Stimulated activated CD4-positive, alpha-beta T cell treated with anti-CD3 and anti-CD28 coated beads, Interleukin-12 subunit alpha, Interleukin-12 subunit beta, amount 100 ng/mL, for 4 hours (primary cell): Measurements from ENCODE around the gene SORCS2.
"Not testable (repeated sequence)": the region's sequence is repeated elsewhere in the genome, so short reads cannot be mapped to it uniquely, and the experiment has no call there.

Experiments used
- DNase-seq: peaks from one replicate; pipeline ENCODE4 v3.0.0-alpha.2; 2020

The SORCS2 gene

DNA sequence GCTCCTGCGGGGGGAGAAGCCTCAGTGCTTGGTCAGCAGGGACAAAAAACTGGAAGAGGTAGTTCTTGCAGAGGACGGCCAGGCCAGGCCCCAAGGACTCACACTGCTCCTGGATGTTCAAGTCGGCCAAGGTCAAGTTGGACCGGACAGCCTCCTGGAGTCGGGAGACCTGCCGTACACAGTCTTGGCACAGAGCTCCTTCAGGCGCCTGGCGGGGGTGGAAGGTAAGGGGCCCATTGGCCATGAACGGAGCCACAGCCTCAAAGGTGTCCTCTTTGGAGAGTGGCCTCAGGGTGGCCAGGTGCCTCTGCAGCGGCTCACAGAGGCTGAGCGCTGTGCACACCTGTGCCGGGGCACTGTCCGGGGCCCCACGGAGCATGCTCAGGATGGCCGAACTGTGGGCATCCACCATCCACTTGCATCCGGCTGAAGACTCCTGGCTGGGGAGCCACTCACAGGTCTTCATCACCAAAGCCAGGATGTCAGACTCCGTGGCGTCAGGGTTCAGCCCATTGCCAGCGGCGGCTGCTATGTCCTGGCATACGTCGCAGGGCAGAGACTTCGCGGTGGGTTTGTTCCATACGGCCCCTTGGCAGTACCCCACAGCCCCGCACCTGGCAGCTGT lies 241.9 kb downstream of the SORCS2 start:
- DNase-seq, result no peak

DNA sequence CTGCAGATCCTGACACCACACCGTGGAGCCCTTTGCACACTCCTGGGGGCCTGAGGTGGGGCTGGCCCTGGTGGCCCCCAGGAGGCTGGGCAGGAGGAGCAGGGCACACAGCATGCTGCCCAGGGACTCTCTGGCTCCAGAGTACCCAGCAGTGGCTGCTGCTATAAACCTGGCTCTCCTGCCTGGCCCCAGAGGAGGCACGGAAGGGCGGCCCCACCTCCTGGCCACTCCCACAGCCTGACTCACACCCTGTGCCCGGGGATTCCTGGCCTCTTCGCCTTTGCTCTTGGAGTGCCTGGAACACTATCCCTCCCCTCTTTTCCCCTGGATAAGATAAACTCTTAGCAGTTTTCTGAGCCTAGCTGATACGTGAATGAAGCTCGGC lies 242.4 kb downstream of the SORCS2 start, which contains the start of gene PSAPL1:
Gene PSAPL1 (minus strand): TSS at position 165 of the 385 bp plus-strand sequence. CDS start 51 bp downstream, at position 114.
- DNase-seq, result no peak

DNA sequence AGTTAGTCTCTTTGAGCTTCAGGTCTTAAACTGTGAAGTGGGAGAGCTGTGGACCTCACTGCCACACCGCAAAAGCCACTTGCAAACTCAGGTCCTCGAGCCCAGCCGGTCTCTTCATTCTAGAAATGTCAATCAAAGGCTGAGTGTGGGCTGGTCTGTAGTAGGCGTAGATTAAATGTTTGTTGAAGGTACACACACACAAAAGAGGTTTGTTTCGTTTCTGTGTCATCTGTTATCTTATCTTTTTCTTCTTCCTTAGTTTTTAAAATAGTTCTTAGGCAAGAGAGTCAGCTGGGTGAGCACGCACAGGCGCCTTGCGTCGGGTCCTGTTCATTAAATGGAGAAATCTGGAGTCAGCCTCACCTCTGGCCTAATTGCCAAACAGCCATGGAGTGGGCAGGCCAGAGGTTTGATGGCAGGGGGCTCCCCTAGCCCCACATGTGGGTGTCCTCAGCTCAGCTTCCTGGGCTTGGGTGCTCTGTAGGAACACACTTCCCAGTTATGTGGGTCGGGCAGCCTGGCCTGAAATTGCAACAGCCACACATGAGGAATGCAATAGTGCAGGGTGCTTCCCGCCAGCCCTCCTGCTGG lies 243.2 kb downstream of the SORCS2 start:
- no peak for DNase-seq

DNA sequence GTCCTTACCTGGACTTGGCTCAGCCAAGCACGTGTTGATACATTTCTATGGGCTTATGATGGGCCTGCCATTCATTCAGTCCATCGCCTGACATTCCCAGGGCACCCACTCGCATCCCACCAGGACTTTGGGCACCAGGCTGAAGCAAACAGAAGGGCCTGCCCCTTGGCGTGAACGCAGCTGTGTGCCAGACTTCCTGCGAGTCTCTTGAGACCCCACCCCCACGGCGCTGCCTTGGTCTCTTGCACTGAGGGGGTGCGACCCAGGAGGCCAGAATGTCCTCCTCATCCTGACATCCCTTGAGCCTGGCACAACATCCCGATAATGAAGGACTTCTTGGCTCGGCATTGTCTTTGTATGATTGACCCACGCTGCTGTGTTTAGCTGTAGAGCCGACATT lies 243.9 kb downstream of the SORCS2 start:
- no peak for DNase-seq

DNA sequence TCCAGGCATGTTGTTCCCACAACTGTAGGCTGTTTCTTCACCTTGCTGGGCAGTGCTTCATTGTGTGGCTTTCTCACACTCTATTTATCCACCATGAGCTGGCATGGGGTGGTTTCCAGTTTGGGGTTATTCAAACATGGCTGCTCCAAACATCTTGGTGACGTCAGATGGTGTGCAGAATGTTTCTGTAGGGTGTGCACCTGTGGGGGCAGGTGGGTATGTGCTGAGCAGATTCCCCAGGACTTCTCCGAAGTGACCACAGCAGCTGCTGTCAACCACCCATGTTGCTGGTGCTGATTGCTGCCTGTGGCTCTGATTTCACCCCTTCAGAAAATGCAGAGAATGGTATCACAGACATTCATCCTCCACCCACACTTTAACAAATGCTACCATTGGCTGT lies 247.4 kb downstream of the SORCS2 start:
- no peak for DNase-seq

DNA sequence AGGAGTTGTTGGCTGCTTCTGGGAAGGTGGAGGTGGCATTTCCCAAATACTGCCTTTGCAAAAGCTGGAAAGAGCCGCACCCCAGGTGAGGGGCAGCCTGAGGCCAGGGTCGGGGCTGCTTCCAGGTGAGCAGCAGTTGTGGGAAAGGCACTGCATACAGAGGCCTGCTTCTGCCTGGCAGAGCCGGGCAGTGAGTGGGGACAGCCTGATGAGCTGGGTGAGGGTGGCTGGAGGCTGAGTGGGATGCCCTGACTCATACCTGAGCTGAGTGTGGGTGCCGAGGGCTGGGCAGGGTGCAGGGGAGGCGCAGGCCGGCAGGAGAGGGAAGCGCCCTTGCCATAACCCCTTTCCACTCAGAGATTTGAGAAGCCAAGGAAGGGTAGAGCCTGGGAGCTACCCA lies 248.9 kb downstream of the SORCS2 start:
- DNase-seq, result no peak

DNA sequence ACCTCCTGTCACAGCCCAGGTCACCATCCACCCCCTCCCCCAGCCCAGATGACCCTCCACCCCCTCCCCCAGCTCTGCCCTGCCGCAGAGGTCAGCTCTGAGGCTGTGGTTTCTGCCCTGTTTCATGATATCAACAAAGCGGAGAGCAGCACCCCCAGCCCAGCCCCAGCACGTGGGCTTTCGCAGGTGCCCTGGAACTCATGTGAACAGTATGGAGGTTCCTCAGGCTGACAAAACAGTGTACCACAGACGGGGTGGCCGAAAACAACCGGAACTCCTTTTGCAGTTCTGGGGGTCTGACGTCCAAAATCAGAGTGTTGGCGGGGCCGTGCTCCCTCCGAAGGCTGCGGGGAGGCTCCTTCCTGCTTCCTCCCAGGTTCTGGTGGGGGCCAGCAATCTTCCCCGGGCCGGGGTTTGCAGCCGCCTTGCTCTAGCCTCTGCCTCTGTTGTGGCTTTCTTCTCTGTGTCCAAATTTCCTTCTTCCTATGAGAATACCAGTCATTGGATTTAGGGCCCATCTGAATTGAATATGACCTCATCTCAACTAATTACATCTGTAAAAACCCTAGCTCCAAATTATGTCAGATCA lies 250.3 kb downstream of the SORCS2 start:
- no peak for DNase-seq

DNA sequence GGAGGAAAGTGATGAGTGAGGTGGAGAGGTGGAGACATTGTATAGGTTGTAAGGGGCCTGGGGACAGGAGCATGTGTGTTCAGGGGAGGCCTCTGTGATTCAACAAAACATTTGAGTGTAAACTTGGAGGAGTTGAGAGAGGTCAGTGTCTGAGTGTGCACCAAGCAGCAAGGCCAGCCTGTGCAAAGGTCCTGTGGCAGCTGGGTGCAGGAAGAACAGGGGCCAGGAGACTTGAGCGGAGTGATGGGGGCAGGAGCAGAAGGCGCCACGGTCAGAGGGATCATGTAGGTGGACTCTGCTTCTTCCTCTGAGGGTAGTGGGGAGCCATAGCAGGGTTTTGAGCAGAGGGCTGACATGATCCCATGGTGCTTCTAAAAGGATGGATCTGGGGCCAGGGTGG lies 252.0 kb downstream of the SORCS2 start:
- DNase-seq, result no peak

DNA sequence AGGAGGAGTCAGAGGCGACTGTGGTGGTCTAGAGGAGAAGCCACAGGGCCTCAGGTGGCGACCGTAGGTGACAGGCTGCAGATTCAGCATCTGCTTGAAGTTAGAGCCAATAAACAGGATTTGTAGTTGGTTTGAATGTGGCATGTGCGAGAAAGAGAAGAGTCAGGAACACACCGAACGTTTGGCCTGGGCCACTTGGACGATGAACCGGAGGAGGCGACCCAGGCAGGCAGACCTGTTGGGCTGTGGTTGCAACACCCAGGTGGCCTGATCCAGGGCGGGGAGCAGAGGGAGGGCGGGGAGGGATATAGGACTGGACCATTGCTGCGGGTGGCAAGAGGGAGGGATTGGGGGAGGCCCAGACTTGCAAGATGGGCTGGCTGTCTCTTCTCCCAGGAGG lies 252.4 kb downstream of the SORCS2 start:
- no peak for DNase-seq

DNA sequence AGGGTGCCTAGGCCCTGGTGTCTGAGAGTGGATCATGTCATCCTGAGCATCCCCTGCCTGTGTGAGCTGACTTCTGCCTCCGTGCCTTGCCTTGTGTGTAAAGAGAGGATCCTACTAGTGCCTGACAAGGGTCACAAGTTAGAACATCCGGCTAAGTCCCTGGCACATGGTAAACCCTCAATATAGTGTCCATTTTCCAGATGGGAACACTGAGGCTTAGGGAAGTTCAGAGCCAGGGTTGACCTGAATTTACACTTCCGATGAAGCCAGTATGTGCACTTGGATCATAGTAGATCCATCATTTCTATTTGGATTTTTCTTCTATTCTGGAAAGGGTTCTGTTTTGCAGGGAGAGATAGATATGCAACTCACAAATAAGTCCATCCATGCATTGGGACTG lies 254.9 kb downstream of the SORCS2 start:
- no peak for DNase-seq

DNA sequence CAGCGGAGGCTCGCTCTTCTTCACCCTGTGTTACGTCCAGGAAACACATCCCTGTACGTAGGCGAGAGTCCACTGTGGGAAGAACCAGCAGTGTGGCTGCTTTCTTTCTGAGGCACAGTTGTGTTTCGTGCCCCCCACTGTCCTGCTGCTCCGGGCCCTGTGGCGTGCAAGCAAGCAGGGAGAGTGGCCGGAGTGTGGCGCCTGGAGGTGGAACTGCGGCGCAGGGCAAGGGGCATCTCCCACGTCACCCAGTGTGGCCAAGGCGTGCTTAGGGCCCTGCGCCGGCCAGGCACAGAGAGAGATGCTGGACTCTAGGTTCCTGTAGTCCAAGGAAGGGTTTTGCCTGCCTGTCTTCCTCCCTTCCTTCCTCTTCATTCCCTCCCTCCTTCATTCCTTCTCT lies 255.7 kb downstream of the SORCS2 start:
- DNase-seq, result no peak

DNA sequence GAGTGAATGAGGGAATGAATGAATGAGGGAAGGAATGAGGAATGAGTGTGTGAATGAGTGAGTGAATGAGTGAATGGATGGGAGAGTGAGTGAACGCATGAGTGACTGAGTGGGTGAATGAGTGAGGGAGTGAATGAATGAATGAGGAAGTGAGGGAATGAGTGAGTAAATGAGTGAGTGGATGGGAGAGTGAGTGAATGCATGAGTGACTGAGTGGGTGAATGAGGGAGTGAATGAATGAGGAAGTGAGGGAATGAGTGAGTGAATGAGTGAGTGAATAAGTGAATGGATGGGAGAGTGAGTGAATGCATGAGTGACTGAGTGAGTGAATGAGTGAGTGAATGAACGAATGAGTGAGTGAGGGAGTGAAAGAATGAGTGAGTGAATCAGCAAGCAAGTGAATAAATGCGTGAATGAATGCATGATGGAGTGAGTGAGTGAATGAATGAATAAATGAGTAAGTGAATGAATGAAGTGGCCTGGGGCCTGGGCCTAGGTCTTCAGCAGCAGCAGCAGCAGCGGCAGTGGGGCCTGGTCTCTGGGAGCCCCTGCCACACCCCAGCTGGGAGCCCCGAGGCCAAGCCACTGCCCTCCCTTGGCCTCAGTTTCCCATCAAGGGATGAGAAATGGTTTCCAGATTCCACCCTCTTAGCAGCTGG lies 258.6 kb downstream of the SORCS2 start:
- no peak for DNase-seq

DNA sequence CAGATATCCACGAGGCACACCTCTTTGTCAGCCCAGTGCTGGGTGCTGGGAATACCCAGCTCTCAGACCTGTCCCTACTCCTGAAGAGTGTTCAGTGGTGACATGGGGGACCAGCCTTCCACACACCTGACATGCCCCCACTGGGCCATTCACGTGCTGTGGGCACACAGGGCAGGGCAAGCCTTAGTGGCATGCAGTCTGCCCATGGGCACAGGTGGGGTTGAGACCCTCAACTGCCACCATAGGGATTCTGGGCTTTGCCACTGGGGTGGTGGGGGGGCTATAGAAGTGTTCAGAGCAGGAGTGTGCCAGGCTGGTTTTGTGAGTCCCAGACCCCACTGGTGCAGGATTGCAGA lies 259.1 kb downstream of the SORCS2 start:
- DNase-seq, result no peak

DNA sequence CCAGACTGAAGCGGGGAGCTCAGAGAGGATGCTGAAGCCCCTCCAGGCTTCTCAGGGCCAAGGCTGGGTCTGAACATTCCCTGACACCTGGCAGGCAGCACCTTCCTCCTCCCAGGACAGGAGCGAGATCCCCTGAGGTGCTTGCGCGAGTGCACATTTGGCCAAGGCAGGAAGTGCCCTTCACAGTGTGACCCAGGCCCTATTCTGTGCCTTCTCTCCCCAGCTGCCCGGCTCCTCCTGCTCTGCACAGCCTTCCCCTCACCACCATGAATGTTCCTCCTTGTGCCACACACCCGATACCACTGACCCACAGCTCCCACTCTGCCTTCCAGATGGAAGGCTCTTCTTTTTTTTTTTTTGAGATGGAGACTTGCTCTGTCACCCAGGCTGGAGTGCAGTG lies 259.5 kb downstream of the SORCS2 start:
- DNase-seq, result no peak

DNA sequence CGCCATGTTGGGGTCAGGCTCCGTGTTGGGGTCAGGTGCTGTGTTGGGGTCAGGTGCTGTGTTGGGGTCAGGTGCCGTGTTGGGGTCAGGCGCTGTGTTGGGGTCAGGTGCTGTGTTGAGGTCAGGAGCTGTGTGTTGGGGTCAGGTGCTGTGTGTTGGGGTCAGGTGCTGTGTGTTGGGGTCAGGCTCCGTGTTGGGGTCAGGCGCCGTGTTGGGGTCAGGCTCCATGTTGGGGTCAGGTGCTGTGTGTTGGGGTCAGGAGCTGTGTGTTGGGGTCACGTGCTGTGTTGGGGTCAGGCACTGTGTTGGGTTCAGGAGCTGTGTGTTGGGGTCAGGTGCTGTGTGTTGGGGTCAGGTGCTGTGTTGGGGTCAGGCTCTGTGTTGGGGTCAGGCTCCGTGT lies 260.5 kb downstream of the SORCS2 start:
- not testable (repeated sequence) for DNase-seq

DNA sequence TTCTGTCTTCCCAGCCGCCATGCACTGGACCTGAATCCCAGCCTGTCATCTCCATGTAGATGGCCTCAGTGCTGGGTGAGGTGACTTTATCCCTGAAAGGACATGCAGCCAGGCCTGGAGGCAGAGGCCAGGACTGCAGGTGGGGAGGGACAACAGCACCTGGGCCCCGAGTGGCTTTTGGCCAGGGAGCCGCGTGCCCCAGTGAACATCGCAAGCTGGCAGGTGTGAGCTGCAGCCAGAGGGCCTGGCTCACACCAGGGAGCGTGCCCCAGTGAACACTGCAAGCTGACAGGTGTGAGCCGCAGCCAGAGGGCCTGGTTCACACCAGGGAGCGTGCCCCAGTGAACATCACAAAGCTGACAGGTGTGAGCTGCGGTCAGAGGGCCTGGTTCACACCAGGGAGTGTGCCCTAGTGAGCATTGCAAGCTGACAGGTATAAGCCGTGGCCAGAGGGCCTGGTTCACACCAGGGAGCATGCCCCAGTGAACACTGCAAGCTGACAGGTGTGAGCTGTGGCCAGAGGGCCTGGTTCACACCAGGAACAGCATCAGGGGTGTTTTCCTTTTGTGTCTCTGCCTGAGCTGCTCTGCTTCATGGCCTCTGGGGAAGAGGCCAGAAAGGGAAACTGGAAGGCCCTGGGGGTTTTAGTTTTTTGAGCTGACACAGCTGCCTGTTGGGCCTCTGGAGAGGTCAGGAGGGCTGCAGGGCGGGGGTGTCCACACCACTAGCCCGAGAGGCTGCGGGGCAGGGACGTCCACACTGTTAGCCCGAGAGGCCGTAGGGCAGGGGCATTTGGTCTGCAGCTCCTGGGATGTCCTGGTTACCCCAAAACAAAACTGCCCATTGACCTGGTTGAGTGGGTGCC lies 265.1 kb downstream of the SORCS2 start:
- DNase-seq, result no peak

DNA sequence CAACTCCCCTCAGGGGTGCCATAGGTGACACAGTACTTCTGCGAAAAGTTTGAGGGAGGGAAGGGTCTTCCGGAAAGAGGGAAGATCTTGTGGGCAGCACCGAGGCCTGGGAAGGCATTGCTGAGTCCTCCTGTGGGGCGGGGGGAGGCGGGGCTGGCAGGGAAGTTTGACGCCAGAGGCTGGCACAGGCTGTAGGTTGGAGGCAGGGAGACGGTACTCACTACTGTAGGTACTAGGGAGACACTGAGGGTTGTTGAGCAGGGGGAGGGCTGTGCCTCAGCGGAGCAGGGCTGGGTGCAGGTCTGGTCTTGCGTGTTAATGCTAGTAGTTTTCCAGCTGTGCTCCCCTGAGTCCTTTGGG lies 265.7 kb downstream of the SORCS2 start:
- DNase-seq, result no peak

DNA sequence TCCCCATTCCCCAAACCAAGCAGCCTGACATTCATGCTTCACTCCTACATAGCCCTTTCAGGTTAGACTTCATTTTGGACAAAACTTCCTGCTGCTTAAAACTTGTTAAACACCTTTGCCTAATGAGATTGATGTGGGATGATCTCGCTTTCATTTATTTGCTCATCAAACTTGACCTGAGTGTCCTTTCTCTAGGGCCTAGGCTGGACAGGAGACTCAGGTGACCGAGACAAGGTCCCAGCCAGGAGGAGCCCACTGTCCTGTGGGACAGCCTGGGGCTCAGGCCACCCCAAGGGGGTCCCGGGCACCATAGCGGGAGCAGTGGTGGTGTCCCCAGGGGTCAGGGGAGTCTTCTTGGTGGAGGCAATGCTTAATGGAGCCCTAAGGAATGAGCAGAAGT lies 266.1 kb downstream of the SORCS2 start:
- DNase-seq, result no peak

DNA sequence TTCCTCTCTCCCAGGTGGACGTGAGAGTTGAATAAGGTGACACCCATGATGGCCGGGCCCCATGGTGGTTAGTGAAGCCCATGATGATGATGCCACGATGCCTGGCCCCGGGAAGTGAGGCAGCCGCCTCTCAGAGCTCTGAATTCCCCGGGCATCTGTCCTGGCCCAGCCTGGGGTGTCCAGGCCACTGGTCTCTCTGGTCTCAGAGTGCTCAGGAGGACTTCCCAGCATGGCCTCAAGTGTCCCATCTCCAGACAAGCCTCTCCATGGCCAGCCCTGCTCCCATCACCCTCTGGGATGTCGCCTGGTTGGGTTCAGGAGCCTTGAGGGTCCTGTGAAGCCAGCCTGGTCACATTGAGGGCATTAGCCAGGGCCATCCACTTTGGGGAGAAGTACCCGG lies 267.1 kb downstream of the SORCS2 start:
- DNase-seq, result no peak

DNA sequence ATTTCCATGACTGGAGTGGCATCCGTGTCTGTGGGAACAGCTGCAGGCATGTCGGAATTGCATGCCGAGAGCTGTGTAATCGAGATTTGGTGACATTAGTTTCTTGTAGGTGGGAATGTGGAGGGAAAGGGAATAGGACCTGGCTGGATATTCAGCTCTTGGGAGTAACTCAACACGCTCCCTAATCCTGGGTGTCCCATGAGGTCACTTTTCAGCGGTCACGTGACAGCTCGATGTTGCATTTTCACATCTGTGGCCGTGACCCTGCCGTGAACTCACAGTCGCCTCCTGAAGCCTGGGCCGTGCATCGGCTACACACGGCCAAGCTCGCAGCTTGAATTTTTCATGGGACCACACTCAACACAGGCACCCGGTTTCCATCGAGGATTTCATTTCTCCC lies 268.2 kb downstream of the SORCS2 start:
- DNase-seq, result no peak

DNA sequence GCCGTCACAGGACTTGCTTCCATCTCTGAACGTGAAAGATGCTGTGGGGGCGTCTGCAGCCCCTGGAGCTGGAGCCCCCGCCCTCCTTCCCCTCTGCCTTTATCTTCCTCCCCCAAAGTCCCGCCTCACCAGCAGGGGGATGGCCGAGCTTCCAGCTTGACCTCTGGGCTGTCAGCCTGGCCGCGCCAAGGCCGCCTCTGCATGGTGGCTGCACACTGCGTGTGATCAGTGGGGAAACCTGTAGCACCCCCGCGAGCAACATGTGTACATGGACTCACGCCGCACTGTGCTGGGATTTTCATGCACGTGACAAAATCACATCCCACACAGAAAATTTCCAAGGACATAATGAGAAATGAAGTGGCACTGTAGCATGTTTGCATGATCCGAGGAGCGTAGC lies 268.9 kb downstream of the SORCS2 start:
- DNase-seq, result no peak

DNA sequence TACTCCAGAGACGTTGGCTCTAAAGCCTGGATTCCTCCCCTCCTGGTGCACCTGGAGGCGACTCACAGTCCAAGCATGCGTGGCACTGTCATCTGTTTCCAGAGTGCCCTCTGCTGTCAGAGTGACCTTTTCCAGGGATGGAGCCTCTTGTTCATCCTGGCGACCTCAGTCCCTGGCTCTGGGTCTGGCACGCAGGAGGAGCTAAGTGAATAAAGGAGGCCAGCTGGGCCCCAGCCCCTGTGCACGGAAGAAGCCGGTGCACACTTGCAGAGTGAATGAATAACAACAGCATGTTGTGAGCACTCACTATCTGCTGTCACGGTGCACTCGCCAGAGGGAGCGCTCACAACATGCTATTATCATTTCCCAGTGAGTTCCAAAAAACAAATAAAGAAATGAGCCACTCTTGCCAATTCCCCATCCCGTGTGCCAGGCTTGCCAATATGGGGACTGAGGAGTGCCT lies 270.2 kb downstream of the SORCS2 start:
- DNase-seq, result no peak

DNA sequence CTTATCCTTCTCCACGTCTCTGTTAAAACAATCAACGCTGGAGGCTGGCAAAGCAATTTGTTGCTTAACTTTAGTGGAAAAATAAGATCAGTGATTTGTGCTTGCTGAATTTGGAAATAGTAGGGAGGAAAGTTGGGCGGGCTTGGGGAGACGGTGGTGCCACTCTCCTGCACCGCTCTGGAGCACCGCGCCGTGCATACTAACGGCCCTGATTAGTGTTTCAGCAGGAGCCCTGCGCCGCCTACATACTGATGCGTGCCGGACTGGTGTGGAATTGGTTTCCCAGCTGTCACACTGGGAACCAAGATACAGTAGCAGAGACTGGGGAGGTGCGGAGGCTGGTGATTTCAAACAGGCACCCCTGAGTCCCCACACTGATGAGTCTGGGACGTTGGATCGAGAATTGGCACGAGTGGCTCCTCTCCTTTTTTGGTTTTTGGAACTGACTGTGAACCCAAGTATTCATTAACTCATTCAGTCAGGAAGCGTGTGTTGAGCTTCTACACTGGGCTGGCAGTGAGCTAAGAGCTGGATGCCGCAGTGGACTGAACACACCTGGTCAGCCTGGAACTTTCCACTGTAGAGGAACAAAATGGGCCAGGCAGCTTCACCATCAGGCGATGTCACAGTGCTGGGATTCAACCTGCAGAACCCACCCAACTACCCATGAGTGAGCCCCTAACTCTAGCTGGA lies 271.4 kb downstream of the SORCS2 start:
- no peak for DNase-seq
